Body of pancreas (tissue), 4 donors: Measurements from ENCODE around the gene CUEDC1.

Source experiments
- POLR2A ChIP-seq, 3 donors: fragments of 450-650 bp; IDR thresholded peaks; one replicate each; pipeline ENCODE4 v1.6.1; 2016; ENCODE audit warnings: antibody characterized with exemption in 3 of 3, mild to moderate bottlenecking in 2 of 3
- TF ChIP-seq, protein P1 (sequence below), 7 experiments: fragments of 450-650 bp in 4 of 7; fragments of 200-600 bp in 3 of 7; sonication (generic) in 3 of 7; IDR thresholded peaks; one replicate each; pipeline ENCODE4 v1.5.1; 2016 to 2019; ENCODE audit warnings: antibody characterized with exemption in 7 of 7

DNA sequence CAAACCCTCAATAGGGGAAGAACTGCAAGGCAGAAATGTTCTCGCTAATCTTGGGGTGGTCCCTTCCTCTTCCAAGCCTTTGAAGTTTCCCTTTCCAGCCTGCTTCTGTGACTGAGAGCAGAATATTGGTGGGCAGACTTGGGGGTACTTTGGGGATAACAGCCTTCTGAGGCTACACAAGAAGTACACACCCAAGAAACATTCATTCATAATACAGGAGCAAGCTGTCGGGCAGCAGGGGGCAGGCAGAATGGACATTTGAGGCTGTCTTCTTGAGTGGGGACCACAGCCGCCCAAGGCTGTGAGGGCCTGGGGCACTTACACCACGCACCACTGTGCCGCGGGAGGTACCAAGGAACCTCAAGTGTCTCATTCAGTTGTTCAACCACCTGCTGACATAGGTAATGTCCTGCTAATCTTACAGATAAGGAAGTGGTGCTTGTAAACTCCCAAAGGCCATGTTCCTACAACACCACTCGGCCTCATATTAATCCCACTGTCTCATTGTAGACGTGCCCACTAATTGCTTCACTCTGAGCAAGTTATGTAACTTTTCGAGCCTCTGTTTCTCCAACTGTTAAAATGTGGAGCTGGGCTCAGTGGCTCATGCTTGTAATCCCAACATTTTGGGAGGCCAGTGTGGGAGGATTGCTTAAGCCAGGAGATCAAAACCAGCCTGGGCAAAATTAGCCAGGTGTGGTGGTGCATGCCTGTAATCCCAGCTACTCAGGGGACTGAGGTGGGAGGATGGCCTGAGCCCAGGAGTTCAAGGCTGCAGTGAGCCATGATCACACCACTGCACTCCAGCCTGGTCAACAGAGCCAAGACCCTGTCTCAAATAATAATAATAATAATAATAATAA lies 102.9 kb downstream of the CUEDC1 start:
- no peak for TF ChIP-seq POLR2A (IDR thresholded peaks at IDR 0.05)
- TF ChIP-seq, protein P1, sequence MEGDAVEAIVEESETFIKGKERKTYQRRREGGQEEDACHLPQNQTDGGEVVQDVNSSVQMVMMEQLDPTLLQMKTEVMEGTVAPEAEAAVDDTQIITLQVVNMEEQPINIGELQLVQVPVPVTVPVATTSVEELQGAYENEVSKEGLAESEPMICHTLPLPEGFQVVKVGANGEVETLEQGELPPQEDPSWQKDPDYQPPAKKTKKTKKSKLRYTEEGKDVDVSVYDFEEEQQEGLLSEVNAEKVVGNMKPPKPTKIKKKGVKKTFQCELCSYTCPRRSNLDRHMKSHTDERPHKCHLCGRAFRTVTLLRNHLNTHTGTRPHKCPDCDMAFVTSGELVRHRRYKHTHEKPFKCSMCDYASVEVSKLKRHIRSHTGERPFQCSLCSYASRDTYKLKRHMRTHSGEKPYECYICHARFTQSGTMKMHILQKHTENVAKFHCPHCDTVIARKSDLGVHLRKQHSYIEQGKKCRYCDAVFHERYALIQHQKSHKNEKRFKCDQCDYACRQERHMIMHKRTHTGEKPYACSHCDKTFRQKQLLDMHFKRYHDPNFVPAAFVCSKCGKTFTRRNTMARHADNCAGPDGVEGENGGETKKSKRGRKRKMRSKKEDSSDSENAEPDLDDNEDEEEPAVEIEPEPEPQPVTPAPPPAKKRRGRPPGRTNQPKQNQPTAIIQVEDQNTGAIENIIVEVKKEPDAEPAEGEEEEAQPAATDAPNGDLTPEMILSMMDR (IDR thresholded peaks at IDR 0.05), result no peak
